HG03439 (cell line): ENCODE results near the gene AIG1.

Source experiments
- ATAC-seq: cut with Tn5 transposase; IDR thresholded peaks from one replicate; pipeline ENCODE4 v1.9.1; 2021; ENCODE audit warnings: mild to moderate bottlenecking, moderate library complexity; ENCODE audit not compliant: unreplicated experiment

Gene AIG1

DNA sequence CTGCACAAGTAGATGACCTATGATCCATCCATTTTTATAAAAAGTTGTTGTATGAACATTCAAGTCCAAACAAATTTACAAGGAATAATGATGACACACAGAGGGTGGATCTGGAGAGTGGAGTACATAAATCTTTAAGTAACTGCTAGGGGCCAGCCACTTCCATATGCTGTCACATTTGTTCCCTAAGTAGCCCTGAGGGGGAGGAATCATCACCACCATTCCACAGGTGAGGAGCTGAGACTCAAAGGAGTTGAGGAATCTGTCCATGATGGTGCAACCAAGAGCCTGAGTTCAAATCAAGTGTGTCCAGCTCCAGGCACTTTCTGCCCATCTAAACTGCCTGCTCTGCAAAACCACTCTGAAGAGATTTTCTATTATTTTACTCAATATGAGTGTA lies 132.1 kb downstream of the AIG1 start:
- ATAC-seq, result no peak

- ATAC-seq, result no peak
Observed at GRCh38 chr6:143193571-143194094, 132.9 kb downstream of the AIG1 start.

DNA sequence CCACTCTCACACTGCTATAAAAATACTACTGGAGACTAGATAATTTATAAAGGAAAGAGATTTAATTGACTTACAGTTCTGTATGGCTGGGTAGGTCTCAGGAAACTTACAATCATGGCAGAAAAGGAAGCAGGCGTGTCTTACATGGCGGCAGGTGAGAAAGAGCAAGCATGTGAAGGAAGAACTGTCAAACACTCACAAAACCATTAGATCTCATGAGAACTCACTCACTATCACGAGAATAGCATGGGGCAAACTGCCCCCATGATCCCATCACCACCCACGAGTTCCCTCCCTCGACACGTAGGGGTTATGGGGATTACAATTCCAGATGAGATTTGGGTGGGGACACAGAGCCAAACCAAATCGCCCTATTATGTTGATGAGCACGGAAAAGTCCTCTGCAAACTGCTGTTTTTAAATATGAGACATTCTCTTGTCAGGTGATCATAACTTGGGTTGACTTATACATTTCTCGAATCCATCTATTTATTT lies 133.5 kb downstream of the AIG1 start:
- ATAC-seq, result no peak

DNA sequence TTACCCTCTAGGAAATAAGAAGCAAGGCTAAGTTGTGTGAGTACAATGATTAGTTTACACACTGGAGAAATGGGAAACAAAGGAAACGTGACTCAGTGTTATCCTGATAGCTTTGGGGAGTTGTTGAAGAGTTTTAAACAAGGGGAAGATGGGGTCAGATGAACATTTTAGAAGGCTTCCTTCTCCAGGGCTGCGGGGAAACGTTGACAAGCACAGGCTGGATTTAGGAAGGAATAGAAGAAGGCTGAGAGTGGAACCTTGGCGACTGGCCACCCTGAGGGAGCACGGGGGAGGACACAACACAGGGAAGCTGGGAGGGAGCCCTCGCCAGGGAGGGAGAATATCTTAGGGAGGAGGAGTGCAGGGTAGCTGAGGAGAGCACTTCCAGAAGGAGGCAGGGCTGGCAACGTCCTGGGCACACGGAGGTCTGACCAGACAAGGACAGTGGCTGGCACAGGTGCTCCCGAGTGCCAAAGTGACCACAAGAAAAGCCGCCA lies 134.7 kb downstream of the AIG1 start:
- ATAC-seq, result no peak

- no peak for ATAC-seq
Observed at GRCh38 chr6:143196525-143197225, 136.0 kb downstream of the AIG1 start.

GRCh38 chr6:143197377-143197776 lies 136.7 kb downstream of the AIG1 start:
- no peak for ATAC-seq

- ATAC-seq, result no peak
Observed at GRCh38 chr6:143198312-143198711, 137.6 kb downstream of the AIG1 start.

- no peak for ATAC-seq
Observed at GRCh38 chr6:143199291-143199690, 138.6 kb downstream of the AIG1 start.

DNA sequence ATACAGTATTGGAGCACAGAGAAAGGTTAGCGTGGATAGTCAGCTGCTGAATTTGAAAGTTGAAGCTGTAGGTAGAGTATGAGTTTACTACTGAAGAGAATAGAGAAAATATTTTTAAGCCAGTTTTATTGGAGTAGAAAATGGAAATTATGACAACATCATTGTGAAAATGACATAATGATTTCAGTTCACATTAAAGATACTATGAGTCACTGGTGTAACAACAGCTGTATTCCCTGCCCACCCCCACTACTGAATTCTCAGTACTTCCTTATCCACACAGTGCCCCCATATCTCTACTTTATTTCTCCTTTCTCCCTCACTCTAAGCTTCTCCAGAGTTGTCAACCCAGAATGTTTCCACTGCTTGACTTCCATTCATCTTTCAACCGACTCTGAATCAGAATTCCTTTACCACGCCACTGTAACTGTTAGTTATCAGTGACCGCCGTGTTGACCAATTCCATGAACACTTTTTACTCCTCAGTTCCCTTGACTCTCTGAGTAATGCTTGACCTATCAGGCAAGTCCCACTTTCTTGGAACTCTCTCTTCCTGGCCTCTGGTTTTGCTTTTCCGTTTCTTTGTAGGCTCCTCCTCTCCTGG lies 139.6 kb downstream of the AIG1 start:
- ATAC-seq, result no peak

DNA sequence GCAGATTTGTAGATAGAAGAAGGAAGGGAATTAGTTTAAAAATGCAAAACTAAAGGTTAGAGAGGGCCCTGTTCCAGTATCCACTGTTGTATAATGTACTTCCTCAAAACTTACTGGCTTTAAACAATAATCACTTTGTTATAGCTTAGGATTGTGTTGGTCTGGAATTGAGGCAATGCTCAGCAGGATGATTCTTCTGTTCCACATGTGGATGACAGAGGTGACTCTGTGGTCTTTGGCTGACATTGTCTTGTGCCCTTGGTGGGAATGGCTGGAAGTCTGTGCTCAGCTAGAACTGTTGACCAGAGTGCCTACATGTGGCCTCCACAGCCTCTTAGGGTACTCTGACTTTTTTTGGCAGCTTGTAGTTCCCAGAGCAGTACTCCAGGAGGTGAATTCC lies 143.4 kb downstream of the AIG1 start:
- ATAC-seq, result no peak

DNA sequence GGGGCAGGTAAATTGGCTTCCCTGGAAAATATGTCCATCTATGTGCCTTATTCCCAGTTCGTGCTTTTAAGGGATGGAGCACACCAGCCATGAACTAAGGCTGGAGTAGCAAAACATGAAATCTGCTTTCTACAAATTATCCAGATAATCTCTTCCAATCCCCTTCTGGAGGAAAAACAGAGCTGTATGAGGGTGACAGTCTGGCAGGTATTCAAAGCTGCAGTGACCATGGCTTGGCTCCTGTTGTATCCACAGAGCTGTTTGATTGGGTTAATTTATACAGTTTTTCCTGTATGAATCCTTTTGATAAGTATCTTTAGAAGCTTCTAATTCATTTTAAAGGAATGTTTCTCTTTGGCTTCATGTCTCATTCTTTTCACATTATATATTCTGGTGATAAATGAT lies 144.4 kb downstream of the AIG1 start:
- ATAC-seq, result no peak

DNA sequence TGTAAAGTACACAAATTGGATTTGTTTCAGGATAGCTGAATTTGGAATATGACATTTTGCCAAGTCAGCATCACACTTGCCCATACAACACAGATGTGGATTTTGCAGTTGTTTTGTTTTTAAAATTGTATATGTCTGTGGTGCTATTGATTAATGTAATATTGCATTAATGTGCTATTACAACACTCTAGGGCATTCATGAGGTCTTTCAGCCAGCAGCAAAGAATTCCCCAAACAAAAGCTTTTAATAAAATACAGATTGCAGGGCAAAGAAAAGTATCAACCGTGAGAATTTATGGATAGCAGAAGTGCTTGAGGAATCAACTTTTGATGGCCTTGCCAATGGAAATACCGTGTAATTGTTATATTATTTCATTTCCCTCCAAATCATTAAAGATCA lies 144.9 kb downstream of the AIG1 start:
- no peak for ATAC-seq

- ATAC-seq, result no peak
Observed at GRCh38 chr6:143205991-143206390, 145.3 kb downstream of the AIG1 start.

GRCh38 chr6:143206550-143206949 lies 145.9 kb downstream of the AIG1 start:
- no peak for ATAC-seq

- no peak for ATAC-seq
Observed at GRCh38 chr6:143210420-143210819, 149.7 kb downstream of the AIG1 start.

- ATAC-seq, result no peak
Observed at GRCh38 chr6:143213859-143214376, 153.2 kb downstream of the AIG1 start.

DNA sequence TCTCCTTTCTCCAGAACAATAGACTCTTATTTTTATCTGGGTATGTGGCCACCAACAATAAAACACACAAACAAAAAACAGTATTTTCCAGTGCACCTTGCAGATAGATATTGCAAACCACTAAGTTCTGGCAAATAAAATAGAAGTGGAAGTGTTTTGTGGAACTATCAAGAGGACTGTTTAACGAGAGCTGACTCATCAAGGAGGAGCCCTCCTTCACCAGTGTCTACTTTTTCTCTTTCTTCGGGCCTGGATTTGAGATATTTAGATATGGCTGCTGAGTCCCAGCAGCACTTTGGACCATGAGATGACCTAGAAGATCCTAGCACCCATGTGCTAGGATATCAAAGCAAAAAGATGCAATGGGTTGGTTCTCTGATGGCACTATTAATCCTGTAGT lies 154.7 kb downstream of the AIG1 start:
- no peak for ATAC-seq

GRCh38 chr6:143215771-143216170 lies 155.1 kb downstream of the AIG1 start:
- no peak for ATAC-seq

DNA sequence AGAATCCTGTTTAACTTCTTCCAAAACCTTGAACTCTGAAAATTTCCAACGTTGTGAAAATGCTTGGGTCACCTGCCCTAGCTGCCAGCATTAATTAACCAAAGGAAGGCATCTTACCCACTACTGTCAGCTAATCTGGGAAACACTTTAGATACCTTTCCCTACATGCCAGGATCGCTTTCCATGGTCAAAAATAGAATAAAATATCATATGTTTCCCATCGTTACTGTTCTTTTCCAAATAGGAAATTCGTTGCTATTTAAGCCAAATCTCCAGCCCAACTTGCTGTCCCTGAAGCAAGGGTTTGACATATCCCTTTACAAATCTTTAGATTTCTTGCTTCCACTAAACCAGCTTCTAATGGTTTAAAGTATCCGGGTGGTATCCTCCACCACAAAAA lies 157.5 kb downstream of the AIG1 start:
- no peak for ATAC-seq

GRCh38 chr6:143221698-143222097 lies 161.0 kb downstream of the AIG1 start:
- no peak for ATAC-seq

DNA sequence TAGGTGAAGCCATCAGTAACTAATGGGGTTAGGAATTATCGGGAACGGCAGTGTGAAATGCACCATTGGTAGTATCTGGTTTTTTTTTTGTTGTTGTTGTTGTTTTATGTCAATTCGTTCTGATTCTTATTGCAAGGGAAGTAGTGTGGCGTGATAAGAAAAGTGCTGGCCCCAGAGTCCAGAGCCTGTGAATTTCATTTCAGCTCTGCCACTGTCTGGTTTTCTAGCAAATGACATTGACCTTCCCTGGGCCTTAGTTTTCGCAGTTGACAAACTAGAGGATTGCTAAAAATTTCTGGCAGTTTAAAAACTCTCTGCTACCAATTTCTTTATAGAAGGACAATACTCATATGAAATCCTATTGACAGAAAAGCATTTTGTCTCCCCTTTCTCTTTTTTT lies 161.6 kb downstream of the AIG1 start:
- no peak for ATAC-seq

DNA sequence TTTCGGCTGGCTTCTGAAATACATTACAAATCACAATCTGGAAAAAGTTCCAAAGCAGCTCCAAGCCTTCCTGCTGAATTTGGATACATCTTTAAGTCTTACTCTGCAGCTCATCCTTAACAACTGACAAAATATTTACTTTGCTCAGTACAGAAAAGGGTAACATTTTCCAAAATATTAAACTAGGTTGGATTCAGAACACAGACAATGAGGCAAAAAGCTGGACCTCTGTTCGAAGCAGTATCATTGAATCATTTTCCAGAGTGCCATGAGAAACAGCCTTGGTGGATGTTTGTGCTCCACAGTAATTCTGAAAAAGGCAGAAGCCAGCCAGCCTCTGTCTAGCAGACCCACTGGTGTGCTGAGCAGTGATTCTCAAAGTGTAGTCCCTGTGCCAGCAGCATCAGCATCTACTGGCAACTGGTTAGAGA lies 162.1 kb downstream of the AIG1 start:
- ATAC-seq, result no peak
